H1 (cell line): ENCODE data around the gene STAU1. TPM values are rescaled to one million over a fixed set of nuclear protein-coding genes. Genes with fewer than 3 reads are reported as not detected.

ENCODE experiments used
- CBX5 ChIP-seq: fragments of 300-800, 300-1000 bp; sonication (generic); IDR thresholded peaks from 2 replicates; pipeline ENCODE4 v1.7.1; 2016; ENCODE audit warnings: antibody characterized with exemption, low read length, low read depth
- CEBPB ChIP-seq: IDR thresholded peaks from 2 replicates; pipeline ENCODE4 v1.6.1; 2012; ENCODE audit warnings: low read depth, low read length
- EGR1 ChIP-seq: IDR thresholded peaks from 2 replicates; pipeline ENCODE4 v1.6.1; 2011; ENCODE audit warnings: low read depth, low read length, borderline replicate concordance
- EP300 ChIP-seq, 2 experiments: IDR thresholded peaks; 1 replicate in 1 of 2; 2 replicates in 1 of 2; pipeline ENCODE4 v1.6.1; 2011 to 2012; ENCODE audit warnings: low read depth in 2 of 2, low read length in 2 of 2, mild to moderate bottlenecking in 2 of 2, borderline replicate concordance in 1 of 2, inconsistent platforms in 1 of 2, moderate library complexity in 1 of 2
- GABPA ChIP-seq: IDR thresholded peaks from 2 replicates; pipeline ENCODE4 v1.6.1; 2011; ENCODE audit warnings: mild to moderate bottlenecking, low read length, moderate library complexity, borderline replicate concordance; ENCODE audit not compliant: insufficient read depth
- KDM4A ChIP-seq: IDR thresholded peaks from one replicate; pipeline ENCODE4 v1.7.1; 2012; ENCODE audit warnings: low read depth, mild to moderate bottlenecking, moderate library complexity, low read length, inconsistent platforms; ENCODE audit not compliant: severe bottlenecking
- POLR2A ChIP-seq, 2 experiments: IDR thresholded peaks; 1 replicate in 1 of 2; 2 replicates in 1 of 2; pipeline ENCODE4 v1.6.1; 2011; ENCODE audit warnings: low read depth in 2 of 2, low read length in 2 of 2, mild to moderate bottlenecking in 2 of 2; ENCODE audit errors: control extremely low read depth in 1 of 2
- POLR2AphosphoS5 ChIP-seq: IDR thresholded peaks from 2 replicates; pipeline ENCODE4 v1.6.1; 2011; ENCODE audit warnings: low read depth, low read length
- RBBP5 ChIP-seq: IDR thresholded peaks from 2 replicates; pipeline ENCODE4 v1.7.1; 2012; ENCODE audit warnings: low read depth, mild to moderate bottlenecking, inconsistent platforms, low read length, moderate library complexity, borderline replicate concordance
- RFX5 ChIP-seq: IDR thresholded peaks from 2 replicates; pipeline ENCODE4 v1.6.1; 2011; ENCODE audit warnings: low read depth, low read length, improper control_type of control experiment, borderline replicate concordance
- SIX5 ChIP-seq: IDR thresholded peaks from 2 replicates; pipeline ENCODE4 v1.6.1; 2011; ENCODE audit warnings: mild to moderate bottlenecking, low read depth, low read length
- SRF ChIP-seq: IDR thresholded peaks from 2 replicates; pipeline ENCODE4 v1.6.1; 2011; ENCODE audit warnings: mild to moderate bottlenecking, low read depth, low read length, moderate library complexity
- TAF1 ChIP-seq: IDR thresholded peaks from 2 replicates; pipeline ENCODE4 v1.6.1; 2011; ENCODE audit warnings: mild to moderate bottlenecking, low read depth, low read length
- TAF7 ChIP-seq: optimal IDR thresholded peaks from 2 replicates; pipeline ENCODE3; 2011; ENCODE audit warnings: low read depth, mild to moderate bottlenecking, inconsistent platforms, low read length, moderate library complexity, borderline replicate concordance
- polyA plus RNA-seq, 7 experiments: library from polyadenylated mRNA; depleted of rRNA in 3 of 7; stranded (reverse) in 5 of 7; unstranded in 2 of 7; fragments of >200 nt in 5 of 7; fragments of 200-250 nt in 2 of 7; gene quantifications; 1 replicate in 5 of 7; 2 replicates in 1 of 7; 4 replicates in 1 of 7; pipeline versions ENCODE4 v1.2.1 to v1.2.3, GENCODE V29; 2011 to 2013; ENCODE audit warnings: missing spikeins in 2 of 7, mixed read lengths in 2 of 7
- total RNA-seq: library from RNA; stranded (reverse); fragmentation: NEBNext Ultra II Directional; extraction: Animal tissue kit (Norgen Biotek cat#: 25700); gene quantifications from 2 replicates; pipeline ENCODE4 v1.2.1, GENCODE V29; 2021
- TF ChIP-seq, protein P1 (sequence below): IDR thresholded peaks from 2 replicates; pipeline ENCODE4 v1.6.1; 2012; ENCODE audit warnings: inconsistent platforms

STAU1 gene
- total and polyA plus RNA-seq, 2 of the 8 experiments (the other 6 are each of a cell fraction or from before 2014, with no cell fraction given), result 41.4 to 107 TPM

DNA sequence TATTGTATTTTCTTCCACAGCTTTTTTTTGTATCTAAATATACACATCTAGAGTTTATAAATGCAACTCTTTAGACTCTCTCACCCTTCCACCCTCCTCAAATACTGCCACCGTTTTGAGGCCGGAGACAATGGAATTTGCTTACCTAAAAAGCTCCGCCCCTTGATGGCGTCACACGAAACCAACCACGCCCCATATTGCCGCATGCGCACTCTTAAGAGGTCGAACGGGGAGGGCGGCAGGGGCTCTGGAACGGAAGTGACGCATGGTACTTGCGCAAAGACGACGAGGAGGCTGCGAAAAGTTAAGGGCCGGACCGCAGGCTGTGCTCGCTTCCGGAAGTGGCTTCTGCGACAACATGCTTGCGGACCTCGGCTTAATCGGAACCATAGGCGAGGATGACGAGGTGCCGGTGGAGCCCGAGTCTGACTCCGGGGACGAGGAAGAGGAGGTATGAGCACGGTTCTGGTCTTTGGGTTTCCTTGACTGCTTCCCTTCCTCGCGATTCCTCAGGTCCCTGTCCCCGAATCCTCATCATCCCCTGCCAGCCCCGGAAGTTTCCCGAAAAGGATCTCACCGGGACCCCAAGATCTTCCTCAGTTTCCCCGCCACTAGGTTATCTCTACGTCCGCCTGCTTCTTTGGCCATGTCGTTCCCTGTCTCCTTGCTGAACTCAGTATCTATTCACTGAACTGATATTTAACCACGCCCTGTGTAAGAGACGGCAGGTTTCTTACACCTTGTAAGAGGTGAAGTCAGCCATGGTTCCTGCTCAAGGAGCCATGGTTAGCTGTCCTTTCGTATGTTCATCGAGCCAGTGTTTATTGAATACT is 31.2 kb upstream of the STAU1 start, which contains the start of gene DDX27 (continued):
- peak; percentile 95 for TF ChIP-seq CEBPB
- 0 out of 2 replicates have a peak, but pooled peaks have one; percentile 21 for TF ChIP-seq RBBP5
- TF ChIP-seq TAF1, result peak; percentile 95
- no peak for TF ChIP-seq RFX5
- TF ChIP-seq CBX5, result no peak
- TF ChIP-seq EGR1, result no peak
- TF ChIP-seq TAF7, result peak; percentile 95
- peak in 1 of 2 experiments; percentile 3; a peak in 1 of 3 replicates for TF ChIP-seq EP300 (IDR thresholded peaks at IDR 0.05; ENCODE audit: borderline replicate concordance in 1 of 2, low read depth in 2 of 2, low read length in 2 of 2)
- TF ChIP-seq, protein P1, sequence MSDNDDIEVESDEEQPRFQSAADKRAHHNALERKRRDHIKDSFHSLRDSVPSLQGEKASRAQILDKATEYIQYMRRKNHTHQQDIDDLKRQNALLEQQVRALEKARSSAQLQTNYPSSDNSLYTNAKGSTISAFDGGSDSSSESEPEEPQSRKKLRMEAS, result peak; percentile 83
- peak; percentile 87; the same call in 1 of the 2 replicates for TF ChIP-seq GABPA
- TF ChIP-seq KDM4A, result peak; percentile 69
- no peak for TF ChIP-seq SRF
- TF ChIP-seq SIX5, result no peak
- TF ChIP-seq POLR2AphosphoS5, result peak; percentile 86; the same call in 1 of the 2 replicates
- peak; percentile 71 to 94 for TF ChIP-seq POLR2A (IDR thresholded peaks at IDR 0.05; ENCODE audit: control extremely low read depth in 1 of 2, low read depth in 2 of 2, low read length in 2 of 2)
